SU-DHL-6 (cell line): ENCODE results near the gene OLR1.

Experiments
- CTCF ChIP-seq: fragments of 200-600 bp; sonication (generic); IDR thresholded peaks from one replicate; pipeline ENCODE4 v1.5.1; 2017; ENCODE audit warnings: antibody characterized with exemption, mild to moderate bottlenecking, low read length, moderate library complexity; ENCODE audit not compliant: insufficient read depth, poor library complexity, severe bottlenecking
- EZH2phosphoT487 ChIP-seq: fragments of 200-600 bp; sonication (generic), shearing (Covaris generic); conservative IDR thresholded peaks from 2 replicates; pipeline ENCODE4 v1.6.1; 2018; ENCODE audit warnings: mild to moderate bottlenecking, antibody characterized with exemption, low read length, moderate library complexity, mixed read lengths

- TF ChIP-seq CTCF (no peak), EZH2phosphoT487 (no peak)
Observed at GRCh38 chr12:10171973-10172728, at the start of gene OLR1.
